Activated CD8-positive, alpha-beta memory T cell treated with anti-CD3 and anti-CD28 coated beads, Interleukin-2, amount 50 U/mL, for 1 hour (primary cell): ENCODE measurements around the gene NACC1.
"Not testable (repeated sequence)": the region's sequence is repeated elsewhere in the genome, so short reads cannot be mapped to it uniquely, and the experiment has no call there.

ENCODE experiments used
- DNase-seq: peaks from one replicate; pipeline ENCODE4 v3.0.0-alpha.2; 2020; ENCODE audit errors: extremely low read depth

The NACC1 gene

GRCh38 chr19:13164343-13165161 is 46.5 kb downstream of the NACC1 start:
- DNase-seq: no peak

- DNase-seq: no peak
These were observed 47.3 kb downstream of the NACC1 start for GRCh38 chr19:13165162-13165997.

GRCh38 chr19:13166151-13166550 is 48.1 kb downstream of the NACC1 start:
- not testable (repeated sequence) for DNase-seq

- no peak for DNase-seq
These were observed 51.7 kb downstream of the NACC1 start for GRCh38 chr19:13169769-13170168.

GRCh38 chr19:13171146-13171545 is 53.1 kb downstream of the NACC1 start:
- no peak for DNase-seq

- no peak for DNase-seq
These were observed 54.5 kb downstream of the NACC1 start for GRCh38 chr19:13172346-13173138.

GRCh38 chr19:13173139-13173737 is 55.2 kb downstream of the NACC1 start:
- no peak for DNase-seq

- DNase-seq: no peak
These were observed 58.3 kb downstream of the NACC1 start for GRCh38 chr19:13176345-13176744.

GRCh38 chr19:13177584-13177983 is 59.5 kb downstream of the NACC1 start:
- not testable (repeated sequence) for DNase-seq

- DNase-seq: not testable (repeated sequence)
These were observed 60.2 kb downstream of the NACC1 start for GRCh38 chr19:13178291-13178690.

GRCh38 chr19:13181747-13182388 is 63.8 kb downstream of the NACC1 start:
- DNase-seq: no peak

GRCh38 chr19:13184926-13185325 is 66.9 kb downstream of the NACC1 start:
- not testable (repeated sequence) for DNase-seq

- not testable (repeated sequence) for DNase-seq
These were observed 67.9 kb downstream of the NACC1 start for GRCh38 chr19:13185763-13186657.

GRCh38 chr19:13186688-13187087 is 68.6 kb downstream of the NACC1 start:
- DNase-seq: not testable (repeated sequence)

- no peak for DNase-seq
These were observed 69.4 kb downstream of the NACC1 start for GRCh38 chr19:13187419-13187818.

GRCh38 chr19:13189600-13189999 is 71.5 kb downstream of the NACC1 start:
- no peak for DNase-seq
